MCF 10A (cell line): ENCODE measurements around the gene EFNA2. TPM values are rescaled to one million over a fixed set of nuclear protein-coding genes. Genes with fewer than 3 reads are reported as not detected.

Source experiments
- BruUV-seq: library from RNA; stranded (reverse); fragments of 400-500 nt; replicated peaks from 2 replicates; lab custom pipeline; 2021; lab: Mats Ljungman, UMichigan
- CTCF ChIA-PET: fragments of 300-600 bp; sonication (Branson Sonifier 250); formaldehyde crosslinking; extraction: SDS; loops from one replicate; lab custom pipeline; 2021; ENCODE audit warnings: antibody characterized with exemption, inconsistent platforms; lab: Yijun Ruan, JAX
- POLR2A ChIA-PET: fragments of 300-600, 350-650 bp; sonication (Branson Sonifier 250); formaldehyde crosslinking; extraction: SDS; loops from one replicate; lab custom pipeline; 2020; ENCODE audit warnings: antibody characterized with exemption, inconsistent platforms; lab: Yijun Ruan, JAX
- DNase-seq: peaks from one replicate; pipeline ENCODE4 v3.0.0-alpha.2; 2018; ENCODE audit not compliant: unreplicated experiment
- H3K27ac Mint-ChIP-seq: one replicate; pipeline ENCODE4 v1.8.0; 2022; ENCODE audit warnings: mild to moderate bottlenecking, low read depth, mixed read lengths; ENCODE audit not compliant: unreplicated experiment
- H3K27me3 Mint-ChIP-seq: one replicate; pipeline ENCODE4 v1.8.0; 2022; ENCODE audit warnings: mixed read lengths; ENCODE audit not compliant: insufficient read depth, unreplicated experiment
- H3K36me3 Mint-ChIP-seq: one replicate; pipeline ENCODE4 v1.8.0; 2022; ENCODE audit warnings: mild to moderate bottlenecking, moderate library complexity, mixed read lengths; ENCODE audit not compliant: insufficient read depth, unreplicated experiment
- H3K4me1 Mint-ChIP-seq: one replicate; pipeline ENCODE4 v1.8.0; 2022; ENCODE audit warnings: mixed read lengths; ENCODE audit not compliant: insufficient read depth, unreplicated experiment
- H3K4me3 Mint-ChIP-seq: one replicate; pipeline ENCODE4 v1.8.0; 2022; ENCODE audit warnings: mild to moderate bottlenecking, moderate library complexity, mixed read lengths; ENCODE audit not compliant: unreplicated experiment
- H3K9me3 Mint-ChIP-seq: one replicate; pipeline ENCODE4 v1.8.0; 2022; ENCODE audit warnings: mixed read lengths; ENCODE audit not compliant: unreplicated experiment
- intact Hi-C: fragments of 100-400 bp; cut with micrococcal nuclease; formaldehyde crosslinking; loops from 2 replicates; pipeline ENCODE4 v1.14.1; 2022
- total RNA-seq: library from RNA; stranded (reverse); gene quantifications from 2 replicates; pipeline ENCODE4 v1.2.3, GENCODE V29; 2022
- TF ChIP-seq, protein P1 (sequence below): fragments of 200-600 bp; IDR thresholded peaks from one replicate; pipeline ENCODE4 v1.8.0; 2022; ENCODE audit warnings: antibody characterized with exemption, mild to moderate bottlenecking; ENCODE audit not compliant: unreplicated experiment

EFNA2 gene
- total RNA-seq, 1 experiment from 2014 or later: not detected

DNA sequence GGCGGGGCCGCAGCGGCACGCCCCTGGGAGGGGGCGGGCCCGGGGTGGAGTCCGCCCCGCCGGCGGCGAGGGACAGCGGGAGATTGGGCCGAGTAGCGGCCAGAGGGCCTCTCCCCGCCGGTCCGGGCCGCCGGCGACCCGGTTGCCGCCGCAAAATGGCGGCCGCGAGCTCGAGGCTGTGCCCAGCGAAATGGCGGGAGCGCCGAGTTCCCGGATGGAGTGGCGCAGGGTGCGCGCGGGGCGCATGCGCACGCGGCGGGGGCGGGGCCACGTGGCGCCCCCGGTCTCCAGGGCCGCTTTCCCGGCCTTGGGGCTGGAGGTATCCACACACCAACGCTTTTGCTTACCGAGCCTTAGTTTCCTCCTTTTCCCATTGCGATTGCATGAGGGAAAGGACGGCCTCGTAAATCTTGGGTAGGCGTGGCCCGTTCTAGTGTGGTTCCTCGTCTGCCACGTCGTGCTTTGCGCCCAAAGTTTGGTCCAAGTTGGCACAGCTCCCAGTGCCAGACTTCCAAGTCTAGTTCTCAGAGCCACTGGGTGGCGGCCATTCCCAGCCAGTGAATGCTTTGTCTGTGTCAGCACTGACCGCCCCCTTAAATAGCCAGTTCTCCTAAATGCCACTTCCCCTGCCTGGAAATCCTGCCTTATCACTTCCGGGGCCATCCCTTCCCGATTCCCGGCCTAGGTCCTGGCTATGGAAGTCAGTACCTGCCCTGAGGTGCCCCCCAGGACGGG lies 16.0 kb upstream of the EFNA2 start:
- intact Hi-C loops: loop anchor here (10.0 kb wide), 1 partner anchor 115 kb away; the partner anchor contains the start of gene NDUFS7
- TF ChIP-seq, protein P1, sequence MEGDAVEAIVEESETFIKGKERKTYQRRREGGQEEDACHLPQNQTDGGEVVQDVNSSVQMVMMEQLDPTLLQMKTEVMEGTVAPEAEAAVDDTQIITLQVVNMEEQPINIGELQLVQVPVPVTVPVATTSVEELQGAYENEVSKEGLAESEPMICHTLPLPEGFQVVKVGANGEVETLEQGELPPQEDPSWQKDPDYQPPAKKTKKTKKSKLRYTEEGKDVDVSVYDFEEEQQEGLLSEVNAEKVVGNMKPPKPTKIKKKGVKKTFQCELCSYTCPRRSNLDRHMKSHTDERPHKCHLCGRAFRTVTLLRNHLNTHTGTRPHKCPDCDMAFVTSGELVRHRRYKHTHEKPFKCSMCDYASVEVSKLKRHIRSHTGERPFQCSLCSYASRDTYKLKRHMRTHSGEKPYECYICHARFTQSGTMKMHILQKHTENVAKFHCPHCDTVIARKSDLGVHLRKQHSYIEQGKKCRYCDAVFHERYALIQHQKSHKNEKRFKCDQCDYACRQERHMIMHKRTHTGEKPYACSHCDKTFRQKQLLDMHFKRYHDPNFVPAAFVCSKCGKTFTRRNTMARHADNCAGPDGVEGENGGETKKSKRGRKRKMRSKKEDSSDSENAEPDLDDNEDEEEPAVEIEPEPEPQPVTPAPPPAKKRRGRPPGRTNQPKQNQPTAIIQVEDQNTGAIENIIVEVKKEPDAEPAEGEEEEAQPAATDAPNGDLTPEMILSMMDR: no peak
- H3K4me1 Mint-ChIP-seq: peaks cover 24% of the 10 kb centered on the region

DNA sequence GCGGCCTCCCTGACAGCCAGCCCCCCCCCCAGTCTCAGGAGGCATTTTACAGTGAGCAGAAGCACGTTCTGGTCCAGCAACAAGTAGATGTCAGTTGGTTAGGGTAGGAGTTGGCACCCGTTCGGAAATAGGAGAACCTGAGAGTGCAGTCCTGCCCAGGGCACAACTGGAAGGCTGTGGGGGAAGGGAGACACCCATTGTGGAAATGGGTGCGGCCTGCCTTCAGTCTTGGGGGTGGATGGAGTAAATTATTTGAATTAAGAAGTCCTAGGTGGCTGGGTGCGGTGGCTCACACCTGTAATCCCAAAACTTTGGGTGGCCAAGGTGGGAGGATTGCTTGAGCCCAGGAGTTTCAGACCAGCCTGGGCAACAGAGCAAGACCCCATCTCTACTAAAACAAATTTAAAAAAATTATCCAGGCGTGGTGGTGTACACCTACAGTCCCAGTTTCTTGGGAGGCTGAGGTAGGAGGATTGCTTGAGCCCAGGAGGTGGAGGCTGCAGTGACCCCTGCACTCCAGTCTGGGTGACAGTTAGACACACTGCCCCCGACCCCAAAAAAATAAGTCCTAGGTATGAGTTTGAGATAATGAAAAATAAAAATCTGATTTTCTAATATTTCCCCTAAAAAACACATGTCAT lies 15.3 kb upstream of the EFNA2 start:
- TF ChIP-seq, protein P1: no peak
- no peaks in the 10 kb centered on the region for H3K27me3 Mint-ChIP-seq
- intact Hi-C loops: loop anchor here (10.0 kb wide), 1 partner anchor 114 kb away; the partner anchor contains the start of gene NDUFS7
- CTCF ChIA-PET: no interaction called here
- H3K9me3 Mint-ChIP-seq: no peaks in the 10 kb centered on the region
- peak overlapping the region; percentile 80 for H3K27ac Mint-ChIP-seq
- DNase-seq: peak; percentile 69
- H3K4me3 Mint-ChIP-seq: peak overlapping the region; percentile 84
- no TSS peak for BruUV-seq
- H3K36me3 Mint-ChIP-seq: peaks cover 71% of the 10 kb centered on the region
- POLR2A ChIA-PET: interaction anchor here (1.7 to 6.2 kb wide), 3 partner anchors 18 to 26 kb away, joined by 17 to 240 read pairs (median 62); partner anchors contain the start of gene ATP5F1D
- peaks cover 20% of the 10 kb centered on the region for H3K4me1 Mint-ChIP-seq

More for the DNA sequence above, 16.0 kb upstream of the EFNA2 start:
- ChIA-PET CTCF (interaction anchor here (0.6 to 4.9 kb wide), 3 partner anchors 24 to 31 kb away, joined by 3 to 144 read pairs (median 3); no protein-coding TSS in a partner anchor), POLR2A (interaction anchor here (0.7 to 6.2 kb wide), 36 partner anchors 8 to 1096 kb away, joined by 3 to 240 read pairs (median 5); partner anchors contain the start of genes ARHGAP45, ATP5F1D, CNN2 and GPX4)
- Mint-ChIP-seq H3K36me3 (peaks cover 65% of the 10 kb centered on the region), H3K27ac (peak overlapping the region; percentile 89), H3K4me3 (peak overlapping the region; percentile 84), H3K9me3 (no peaks in the 10 kb centered on the region), H3K27me3 (no peaks in the 10 kb centered on the region)
- TSS peak; percentile 58 for BruUV-seq
- DNase-seq: peak; percentile 78

DNA sequence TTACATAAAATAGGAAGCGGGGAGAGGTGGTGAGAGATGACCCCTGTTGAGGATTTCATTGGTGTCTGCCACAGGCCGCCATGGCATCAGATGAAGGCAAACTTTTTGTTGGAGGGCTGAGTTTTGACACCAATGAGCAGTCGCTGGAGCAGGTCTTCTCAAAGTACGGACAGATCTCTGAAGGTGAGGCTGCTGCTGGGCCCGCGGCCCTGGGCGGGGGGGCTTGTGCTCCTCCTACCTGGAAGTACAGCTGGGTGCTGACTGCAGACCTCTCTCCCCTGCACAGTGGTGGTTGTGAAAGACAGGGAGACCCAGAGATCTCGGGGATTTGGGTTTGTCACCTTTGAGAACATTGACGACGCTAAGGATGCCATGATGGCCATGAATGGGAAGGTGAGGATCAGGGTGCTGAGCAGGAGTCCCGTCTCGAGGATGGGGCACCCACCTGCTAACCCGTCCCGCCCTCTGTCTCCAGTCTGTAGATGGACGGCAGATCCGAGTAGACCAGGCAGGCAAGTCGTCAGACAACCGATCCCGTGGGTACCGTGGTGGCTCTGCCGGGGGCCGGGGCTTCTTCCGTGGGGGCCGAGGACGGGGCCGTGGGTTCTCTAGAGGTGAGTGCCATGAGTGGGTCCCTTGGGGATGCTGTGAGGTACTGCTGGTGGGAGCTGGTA lies 14.7 kb upstream of the EFNA2 start:
- Mint-ChIP-seq H3K27ac (no peak overlapping the region), H3K4me3 (peak overlapping the region; percentile 84), H3K9me3 (no peaks in the 10 kb centered on the region), H3K36me3 (peaks cover 74% of the 10 kb centered on the region), H3K27me3 (no peaks in the 10 kb centered on the region), H3K4me1 (peaks cover 18% of the 10 kb centered on the region)
- TF ChIP-seq, protein P1: no peak
- BruUV-seq: no TSS peak
- POLR2A ChIA-PET: interaction anchor here (0.5 to 0.6 kb wide), 2 partner anchors 368 to 1057 kb away, joined by 3 read pairs; partner anchors contain the start of genes LSM7 and SPPL2B
- no peak for DNase-seq
- intact Hi-C loops: loop anchor here (10.0 kb wide), 1 partner anchor 114 kb away; the partner anchor contains the start of gene NDUFS7
- CTCF ChIA-PET: interaction anchor here (0.7 kb wide), 2 partner anchors 38 to 244 kb away, joined by 3 read pairs; no protein-coding TSS in a partner anchor
